ENCODE results near the gene SLC35F4. TPM values are rescaled to one million over a fixed set of nuclear protein-coding genes. Genes with fewer than 3 reads are reported as not detected.

SLC35F4 gene
- total RNA-seq, 2 donors from 2014 or later = not detected

- peaks cover 11% of the 10 kb centered on the region for H3K9me3 Mint-ChIP-seq
- no peak overlapping the region for H3K9ac ChIP-seq (ENCODE audit: extremely low read depth, low read length, poor library complexity, severe bottlenecking)
- H3K27me3 ChIP-seq (ENCODE audit: control insufficient read depth, insufficient read depth, low read length, poor library complexity, severe bottlenecking) = peaks cover 5% of the 10 kb centered on the region
- H3K4me1 Mint-ChIP-seq = no peaks in the 10 kb centered on the region
- no peak overlapping the region for H3K4me3 ChIP-seq (ENCODE audit: low read length)
- TF ChIP-seq, protein P1, sequence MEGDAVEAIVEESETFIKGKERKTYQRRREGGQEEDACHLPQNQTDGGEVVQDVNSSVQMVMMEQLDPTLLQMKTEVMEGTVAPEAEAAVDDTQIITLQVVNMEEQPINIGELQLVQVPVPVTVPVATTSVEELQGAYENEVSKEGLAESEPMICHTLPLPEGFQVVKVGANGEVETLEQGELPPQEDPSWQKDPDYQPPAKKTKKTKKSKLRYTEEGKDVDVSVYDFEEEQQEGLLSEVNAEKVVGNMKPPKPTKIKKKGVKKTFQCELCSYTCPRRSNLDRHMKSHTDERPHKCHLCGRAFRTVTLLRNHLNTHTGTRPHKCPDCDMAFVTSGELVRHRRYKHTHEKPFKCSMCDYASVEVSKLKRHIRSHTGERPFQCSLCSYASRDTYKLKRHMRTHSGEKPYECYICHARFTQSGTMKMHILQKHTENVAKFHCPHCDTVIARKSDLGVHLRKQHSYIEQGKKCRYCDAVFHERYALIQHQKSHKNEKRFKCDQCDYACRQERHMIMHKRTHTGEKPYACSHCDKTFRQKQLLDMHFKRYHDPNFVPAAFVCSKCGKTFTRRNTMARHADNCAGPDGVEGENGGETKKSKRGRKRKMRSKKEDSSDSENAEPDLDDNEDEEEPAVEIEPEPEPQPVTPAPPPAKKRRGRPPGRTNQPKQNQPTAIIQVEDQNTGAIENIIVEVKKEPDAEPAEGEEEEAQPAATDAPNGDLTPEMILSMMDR (conservative IDR thresholded peaks at IDR 0.05) = no peak
- no peak overlapping the region for H3K4me3 Mint-ChIP-seq
- no peak overlapping the region for H3K27ac ChIP-seq (ENCODE audit: low read depth, low read length)
- H3K27me3 Mint-ChIP-seq (ENCODE audit: insufficient read depth) = peaks cover 8% of the 10 kb centered on the region
- H3K36me3 ChIP-seq (ENCODE audit: control insufficient read depth, insufficient read depth, low read length) = no peaks in the 10 kb centered on the region
- no peaks in the 10 kb centered on the region for H3K36me3 Mint-ChIP-seq (ENCODE audit: low read depth)
- no peaks in the 10 kb centered on the region for H3K4me1 ChIP-seq (ENCODE audit: control insufficient read depth, insufficient read depth, low read length)
- WGBS, 2 experiments (ENCODE audit: insufficient coverage in 1 of 2, insufficient read length in 1 of 2) = 90 to 100% methylated on average over 1 to 2 of the region's 2 CpGs
- no peak overlapping the region for H3K27ac Mint-ChIP-seq
- DNase-seq = no peak
- H3K9me3 ChIP-seq (ENCODE audit: control insufficient read depth, low read length) = peaks cover 6% of the 10 kb centered on the region
These were observed 205.7 kb downstream of the SLC35F4 start for GRCh38 chr14:57660208-57660607.

DNA sequence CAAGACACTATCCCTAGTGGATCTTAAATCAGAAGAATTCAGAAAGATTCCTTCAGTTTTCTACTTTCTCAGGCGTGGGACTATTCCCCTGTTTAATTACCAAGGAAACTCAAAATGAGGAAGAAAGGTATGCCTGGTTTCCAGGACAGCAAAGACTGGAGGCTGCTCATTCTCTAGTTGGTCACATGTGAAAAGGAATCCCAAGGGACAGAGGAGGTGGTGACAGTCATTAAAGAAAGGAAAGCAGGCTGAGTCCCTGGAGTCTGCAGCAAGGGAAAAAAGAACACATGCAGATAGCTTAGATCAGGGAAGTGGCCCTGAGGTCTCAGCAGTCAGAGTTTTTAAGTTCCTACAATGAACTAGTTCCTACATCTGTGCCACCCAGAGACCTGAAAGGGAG is 206.8 kb downstream of the SLC35F4 start:
- Histone ChIP-seq H3K27me3 (ENCODE audit: control insufficient read depth, insufficient read depth, low read length, poor library complexity, severe bottlenecking) (peaks cover 5% of the 10 kb centered on the region), H3K9me3 (ENCODE audit: control insufficient read depth, low read length) (peaks cover 6% of the 10 kb centered on the region), H3K36me3 (ENCODE audit: control insufficient read depth, insufficient read depth, low read length) (no peaks in the 10 kb centered on the region), H3K4me3 (ENCODE audit: low read length) (no peak overlapping the region), H3K4me1 (ENCODE audit: control insufficient read depth, insufficient read depth, low read length) (no peaks in the 10 kb centered on the region), H3K27ac (ENCODE audit: low read depth, low read length) (peak overlapping the region; percentile 13), H3K9ac (ENCODE audit: extremely low read depth, low read length, poor library complexity, severe bottlenecking) (no peak overlapping the region)
- Mint-ChIP-seq H3K9me3 (peaks cover 11% of the 10 kb centered on the region), H3K27ac (no peak overlapping the region), H3K4me1 (no peaks in the 10 kb centered on the region), H3K27me3 (ENCODE audit: insufficient read depth) (peaks cover 8% of the 10 kb centered on the region), H3K36me3 (ENCODE audit: low read depth) (no peaks in the 10 kb centered on the region), H3K4me3 (no peak overlapping the region)
- no peak for DNase-seq
- WGBS, 2 experiments (ENCODE audit: insufficient coverage in 1 of 2, insufficient read length in 1 of 2) = 75 to 86% methylated on average over 1 of the region's 1 CpG
- TF ChIP-seq, protein P1 (conservative IDR thresholded peaks at IDR 0.05) = no peak

- Histone ChIP-seq H3K4me3 (ENCODE audit: low read length) (no peak overlapping the region), H3K27ac (ENCODE audit: low read depth, low read length) (no peak overlapping the region), H3K36me3 (ENCODE audit: control insufficient read depth, insufficient read depth, low read length) (no peaks in the 10 kb centered on the region), H3K27me3 (ENCODE audit: control insufficient read depth, insufficient read depth, low read length, poor library complexity, severe bottlenecking) (peaks cover 5% of the 10 kb centered on the region), H3K4me1 (ENCODE audit: control insufficient read depth, insufficient read depth, low read length) (no peaks in the 10 kb centered on the region), H3K9me3 (ENCODE audit: control insufficient read depth, low read length) (peaks cover 2% of the 10 kb centered on the region), H3K9ac (ENCODE audit: extremely low read depth, low read length, poor library complexity, severe bottlenecking) (no peak overlapping the region)
- Mint-ChIP-seq H3K27ac (no peak overlapping the region), H3K9me3 (peaks cover 5% of the 10 kb centered on the region), H3K4me3 (no peak overlapping the region), H3K36me3 (ENCODE audit: low read depth) (no peaks in the 10 kb centered on the region), H3K4me1 (peaks cover 5% of the 10 kb centered on the region), H3K27me3 (ENCODE audit: insufficient read depth) (peaks cover 11% of the 10 kb centered on the region)
- TF ChIP-seq, protein P1 (conservative IDR thresholded peaks at IDR 0.05) = no peak
- WGBS, 2 experiments (ENCODE audit: insufficient coverage in 1 of 2, insufficient read length in 1 of 2) = 93 to 100% methylated on average over 2 to 5 of the region's 5 CpGs
- DNase-seq = no peak
These were observed 208.4 kb downstream of the SLC35F4 start for GRCh38 chr14:57657487-57657886.
